ENCODE measurements around the gene TAGLN.

Gene TAGLN

DNA sequence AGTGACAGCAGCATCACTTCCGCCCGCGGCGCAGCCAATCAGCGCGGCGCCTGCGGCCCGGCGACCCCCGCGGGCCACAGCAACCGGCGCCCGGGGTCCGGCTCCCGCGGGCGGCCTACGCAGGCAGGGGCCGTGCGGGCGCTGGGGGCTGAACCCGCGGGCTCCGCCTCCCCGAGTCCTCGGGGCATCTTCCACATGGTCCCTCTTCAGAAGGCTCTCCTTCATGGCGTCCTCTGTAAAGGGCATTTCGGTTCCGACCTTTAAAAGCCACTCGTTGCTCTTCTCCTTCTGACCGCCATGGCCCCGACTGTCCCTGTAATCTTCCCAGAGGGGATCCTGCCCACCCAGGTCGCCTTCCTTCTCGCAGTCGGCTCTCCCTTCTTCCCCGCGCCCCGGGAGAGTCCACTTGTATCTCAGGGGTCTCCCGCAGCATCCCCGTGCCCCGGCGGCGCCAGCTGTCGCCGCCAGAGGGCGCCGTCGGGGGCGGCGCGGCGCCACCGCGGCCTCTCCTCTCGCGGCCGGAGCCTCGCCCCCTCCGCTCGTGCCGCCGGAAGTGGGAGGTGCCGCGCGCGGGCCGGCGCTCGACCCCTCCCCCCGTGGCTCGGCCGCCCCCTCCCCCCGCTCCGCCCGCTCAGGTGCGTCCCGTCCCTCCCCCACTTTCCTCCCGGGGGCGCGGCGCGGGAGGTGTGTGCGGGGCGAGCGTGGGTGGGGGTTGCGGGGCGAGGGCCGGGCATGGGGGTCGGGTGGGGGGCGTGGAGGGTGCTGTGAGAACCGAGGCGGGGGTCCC is 33.1 kb downstream of the TAGLN start, which contains the start of gene RNF214:
Gene RNF214 (plus strand): TSS at position 580 of the 787 bp plus-strand sequence. CDS start 1,602 bp downstream, outside the sequence.
- peak; percentile 68 for DNase-seq

DNA sequence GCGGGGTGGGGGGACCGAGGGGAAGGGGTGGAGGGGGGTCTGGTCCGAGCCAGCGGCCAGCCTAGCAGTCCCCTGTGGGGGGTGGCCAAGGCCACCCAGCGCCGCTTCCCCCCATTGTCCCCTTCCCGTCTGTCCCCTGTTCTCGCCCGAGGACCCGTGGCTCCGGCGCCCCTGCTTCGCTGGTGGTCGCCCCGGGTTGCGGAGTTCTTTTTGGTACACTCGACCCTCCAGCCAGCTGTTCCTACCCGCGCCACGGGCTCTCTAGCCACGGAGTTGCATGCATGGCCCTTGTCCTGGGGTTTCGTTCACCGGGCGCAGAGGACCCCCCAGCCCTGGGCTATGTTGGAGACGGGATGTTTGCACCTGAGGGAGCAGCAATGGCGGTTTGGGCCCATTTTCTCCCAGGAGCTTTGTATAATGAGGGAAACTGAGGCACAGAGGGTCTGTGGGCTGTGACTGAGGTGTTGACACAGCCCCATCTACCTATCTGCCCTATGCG is 33.8 kb downstream of the TAGLN start:
- DNase-seq, result no peak

DNA sequence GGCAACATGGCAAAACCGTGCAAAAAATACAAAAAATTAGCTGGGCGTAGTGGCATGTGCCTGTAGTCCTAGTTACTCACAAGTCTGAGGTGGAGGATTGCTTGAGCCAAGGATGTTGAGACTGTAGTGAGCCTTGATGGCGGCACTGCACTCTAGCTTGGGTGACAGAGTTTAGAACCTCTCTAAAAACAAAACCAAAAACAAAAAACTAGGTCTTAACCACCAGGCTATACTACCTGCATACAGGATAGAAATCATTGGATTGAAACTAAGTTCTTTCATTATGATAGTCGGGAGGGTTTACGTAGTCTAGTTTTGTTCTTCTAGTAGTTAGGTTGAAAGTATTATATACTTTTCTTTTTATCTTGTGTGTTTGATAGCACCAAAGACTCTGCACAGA is 39.1 kb downstream of the TAGLN start:
- DNase-seq, result no peak

DNA sequence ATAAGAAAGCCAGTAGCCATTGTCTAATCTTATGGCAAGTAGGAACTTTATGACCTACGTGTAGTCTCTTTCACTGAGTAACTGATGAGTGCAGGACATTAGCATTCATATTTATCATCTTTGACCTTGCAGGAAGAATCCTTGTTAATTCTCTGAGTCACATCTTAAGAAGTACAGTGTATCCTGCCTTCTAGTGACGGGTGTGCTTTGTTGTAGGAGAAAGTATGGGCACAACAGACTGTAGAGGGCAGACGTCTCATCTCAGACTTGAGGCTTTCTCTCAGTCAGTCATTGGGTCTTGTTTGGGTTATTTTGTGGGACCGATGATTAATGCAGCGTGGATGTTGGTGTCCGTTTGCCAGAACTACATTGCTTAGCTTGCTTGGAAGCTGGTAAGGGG is 40.1 kb downstream of the TAGLN start:
- DNase-seq, result no peak

DNA sequence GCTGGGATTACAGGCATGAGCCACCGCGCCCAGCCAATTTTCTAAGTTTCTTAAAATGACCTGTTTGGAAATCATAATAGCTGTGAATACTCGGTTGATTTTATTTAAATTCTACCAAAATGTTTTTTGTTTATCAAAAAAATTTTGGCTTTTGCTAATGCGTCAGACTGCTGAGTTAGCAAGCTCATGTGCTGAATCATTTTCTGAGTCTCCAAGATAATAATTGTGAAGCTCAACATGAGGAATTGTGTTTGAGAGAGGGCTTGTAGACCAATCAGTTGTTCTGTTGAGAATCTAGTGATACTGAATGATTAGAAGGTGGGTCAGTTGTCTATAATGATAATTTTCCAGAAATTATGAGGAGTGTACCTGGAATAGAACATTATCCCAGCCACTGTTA is 49.2 kb downstream of the TAGLN start:
- no peak for DNase-seq

DNA sequence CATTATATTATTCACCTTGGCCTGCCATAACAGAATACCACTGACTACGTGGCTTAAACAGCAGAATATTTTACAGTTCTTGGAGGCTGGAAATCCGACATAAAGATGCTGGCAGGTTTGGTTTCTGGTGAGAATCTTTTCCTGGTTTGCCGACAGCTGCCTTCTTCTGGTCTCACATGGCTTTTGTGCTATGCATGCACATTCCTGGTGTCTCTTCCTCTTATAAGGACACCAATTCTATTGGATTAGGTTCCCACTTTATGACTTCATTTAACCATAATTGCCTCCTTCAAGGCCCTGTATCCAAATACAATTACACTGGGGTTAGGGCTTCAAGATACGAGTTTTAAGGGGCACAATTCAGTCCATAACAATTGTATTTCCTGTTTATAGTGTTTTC is 50.4 kb downstream of the TAGLN start:
- no peak for DNase-seq

DNA sequence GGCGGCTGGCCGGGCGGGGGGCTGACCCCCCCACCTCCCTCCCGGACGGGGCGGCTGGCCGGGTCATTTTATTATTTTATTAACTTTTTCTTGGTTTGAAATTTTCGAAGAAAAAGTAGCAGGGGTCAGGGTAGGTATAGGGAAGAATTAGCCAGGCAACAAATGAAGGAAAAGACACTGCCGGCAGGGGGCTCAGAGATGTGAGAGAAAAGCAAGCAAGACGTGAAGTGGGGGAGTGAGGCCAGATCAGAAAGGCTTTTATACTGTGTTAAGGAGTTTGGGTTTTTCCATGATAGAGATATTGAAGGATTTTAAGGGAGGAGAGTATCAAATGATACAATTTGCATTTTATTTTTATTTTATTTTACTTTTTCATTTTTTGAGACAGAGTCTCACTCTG is 52.3 kb downstream of the TAGLN start:
- DNase-seq, result no peak

DNA sequence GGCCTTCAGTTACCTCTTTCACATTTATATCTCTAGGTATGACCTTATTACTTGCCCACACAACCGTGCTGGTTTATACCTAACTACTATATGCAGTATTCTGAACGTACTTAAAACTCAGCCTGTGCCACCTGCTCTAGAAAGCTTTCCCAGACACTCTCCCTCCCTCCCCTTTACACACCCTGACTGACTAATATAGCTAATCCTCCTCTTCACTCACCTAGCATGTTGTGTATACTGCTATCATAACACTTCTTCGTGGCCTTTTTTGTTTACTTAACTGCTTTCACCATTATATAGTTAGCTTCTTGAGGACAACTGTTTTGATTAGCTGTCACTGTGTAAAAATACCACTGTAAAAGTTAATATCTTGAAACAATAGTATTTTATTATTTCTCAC is 56.8 kb downstream of the TAGLN start:
- DNase-seq, result no peak

DNA sequence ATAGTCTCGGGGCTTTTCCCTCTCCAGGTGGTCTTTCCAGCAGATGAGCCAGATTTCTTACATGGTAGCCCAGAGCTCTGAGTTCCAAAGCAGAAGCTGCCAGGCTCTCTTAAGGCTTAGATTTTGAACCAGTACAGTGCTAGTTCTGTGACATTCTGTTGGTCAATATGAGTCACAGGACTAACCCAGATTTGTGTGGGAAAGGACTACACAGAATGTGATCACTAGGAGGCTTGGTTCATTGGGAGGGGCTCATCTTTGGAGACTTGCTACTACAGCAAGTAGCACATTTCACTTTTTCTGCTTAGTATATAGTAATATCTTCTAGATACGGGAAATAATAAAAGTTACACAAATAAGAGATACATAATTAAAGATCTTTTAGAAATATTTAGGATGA is 57.4 kb downstream of the TAGLN start:
- DNase-seq, result no peak

Measured in activated CD4-positive, alpha-beta T cell treated with anti-CD3 and anti-CD28 coated beads for 1 hour (primary cell).